ENCODE measurements around the gene NHSL1. TPM values are rescaled to one million over a fixed set of nuclear protein-coding genes. Genes with fewer than 3 reads are reported as not detected.

Gene NHSL1
- total RNA-seq, 6 experiments from 2014 or later: 19.8 to 54.2 (median 28.5) TPM

DNA sequence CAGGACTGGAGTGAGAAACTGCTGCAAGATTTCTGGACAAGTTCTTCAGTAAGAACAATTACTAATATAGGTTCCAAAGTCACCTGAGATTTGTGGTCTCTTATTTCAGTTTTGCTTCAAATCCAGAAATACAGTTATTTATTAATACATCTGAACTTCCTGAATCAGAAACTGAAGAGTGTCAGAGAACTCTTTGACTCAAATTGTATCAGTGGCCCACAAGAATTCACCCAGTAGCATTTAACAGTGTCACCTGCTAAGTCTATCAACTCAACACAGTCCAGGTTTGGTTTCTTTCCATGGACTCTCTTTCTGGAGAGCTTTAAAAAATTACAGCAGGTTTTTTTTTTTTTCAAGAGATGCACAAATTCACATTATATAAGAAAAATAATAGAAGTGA, 18.8 kb upstream of the NHSL1 start:
- intact Hi-C loops (cut with DNase I): loop anchor here in 1 of 2 donors (10.0 kb wide), 1 partner anchor 83 kb away; no protein-coding TSS in a partner anchor
- Histone ChIP-seq H3K4me3 (no peak overlapping the region), H3K27me3 (no peaks in the 10 kb centered on the region), H3K27ac (no peak overlapping the region), H3K4me1 (peaks cover 0 to 10% (median 4%) of the 10 kb centered on the region in 4 donors), H3K36me3 (no peaks in the 10 kb centered on the region), H3K9me3 (no peaks in the 10 kb centered on the region)
- no peak for TF ChIP-seq POLR2A (IDR thresholded peaks at IDR 0.05)
- TF ChIP-seq, protein P1, sequence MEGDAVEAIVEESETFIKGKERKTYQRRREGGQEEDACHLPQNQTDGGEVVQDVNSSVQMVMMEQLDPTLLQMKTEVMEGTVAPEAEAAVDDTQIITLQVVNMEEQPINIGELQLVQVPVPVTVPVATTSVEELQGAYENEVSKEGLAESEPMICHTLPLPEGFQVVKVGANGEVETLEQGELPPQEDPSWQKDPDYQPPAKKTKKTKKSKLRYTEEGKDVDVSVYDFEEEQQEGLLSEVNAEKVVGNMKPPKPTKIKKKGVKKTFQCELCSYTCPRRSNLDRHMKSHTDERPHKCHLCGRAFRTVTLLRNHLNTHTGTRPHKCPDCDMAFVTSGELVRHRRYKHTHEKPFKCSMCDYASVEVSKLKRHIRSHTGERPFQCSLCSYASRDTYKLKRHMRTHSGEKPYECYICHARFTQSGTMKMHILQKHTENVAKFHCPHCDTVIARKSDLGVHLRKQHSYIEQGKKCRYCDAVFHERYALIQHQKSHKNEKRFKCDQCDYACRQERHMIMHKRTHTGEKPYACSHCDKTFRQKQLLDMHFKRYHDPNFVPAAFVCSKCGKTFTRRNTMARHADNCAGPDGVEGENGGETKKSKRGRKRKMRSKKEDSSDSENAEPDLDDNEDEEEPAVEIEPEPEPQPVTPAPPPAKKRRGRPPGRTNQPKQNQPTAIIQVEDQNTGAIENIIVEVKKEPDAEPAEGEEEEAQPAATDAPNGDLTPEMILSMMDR (IDR thresholded peaks at IDR 0.05): no peak
- ATAC-seq (no peak), DNase-seq (no peak)

DNA sequence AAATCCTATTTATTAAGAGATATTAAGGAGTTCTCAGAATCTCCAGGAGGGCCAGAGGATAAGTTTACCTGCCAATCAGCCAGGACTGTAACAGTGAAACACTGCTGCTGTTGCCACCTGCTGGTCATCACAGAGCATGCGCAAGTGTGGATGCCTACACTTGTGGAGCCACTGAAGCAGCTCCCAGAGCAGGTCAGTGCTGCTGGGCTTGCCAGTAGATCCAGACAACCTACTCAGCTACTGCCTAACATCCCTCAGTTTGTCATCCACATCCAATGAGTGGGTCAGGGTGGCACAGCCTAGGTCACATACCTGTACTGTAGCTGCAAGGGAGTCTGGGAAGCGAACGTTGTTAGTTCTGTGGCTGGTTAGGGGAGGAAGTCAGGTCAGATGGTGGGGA, 18.3 kb upstream of the NHSL1 start:
- intact Hi-C loops (cut with DNase I): loop anchor here in 1 of 2 donors (10.0 kb wide), 1 partner anchor 83 kb away; no protein-coding TSS in a partner anchor
- no peak overlapping the region for H3K4me3 ChIP-seq
- ATAC-seq: peak; percentile 64 to 90 (median 80)
- WGBS (ENCODE audit: insufficient coverage, low coverage, low lambda C conversion rate, missing lambda C conversion rate): 83% methylated on average over 2 of the region's 3 CpGs
- H3K27ac ChIP-seq: no peak overlapping the region
- DNase-seq: peak in 1 of 3 donors; percentile 65
- TF ChIP-seq, protein P1 (IDR thresholded peaks at IDR 0.05): peak; percentile 49 to 67 (median 56)
- no peak for TF ChIP-seq POLR2A (IDR thresholded peaks at IDR 0.05)
- peaks cover 0 to 7% (median 3%) of the 10 kb centered on the region in 4 donors for H3K4me1 ChIP-seq
- H3K9me3 ChIP-seq: no peaks in the 10 kb centered on the region
- H3K36me3 ChIP-seq: no peaks in the 10 kb centered on the region
- no peaks in the 10 kb centered on the region for H3K27me3 ChIP-seq

DNA sequence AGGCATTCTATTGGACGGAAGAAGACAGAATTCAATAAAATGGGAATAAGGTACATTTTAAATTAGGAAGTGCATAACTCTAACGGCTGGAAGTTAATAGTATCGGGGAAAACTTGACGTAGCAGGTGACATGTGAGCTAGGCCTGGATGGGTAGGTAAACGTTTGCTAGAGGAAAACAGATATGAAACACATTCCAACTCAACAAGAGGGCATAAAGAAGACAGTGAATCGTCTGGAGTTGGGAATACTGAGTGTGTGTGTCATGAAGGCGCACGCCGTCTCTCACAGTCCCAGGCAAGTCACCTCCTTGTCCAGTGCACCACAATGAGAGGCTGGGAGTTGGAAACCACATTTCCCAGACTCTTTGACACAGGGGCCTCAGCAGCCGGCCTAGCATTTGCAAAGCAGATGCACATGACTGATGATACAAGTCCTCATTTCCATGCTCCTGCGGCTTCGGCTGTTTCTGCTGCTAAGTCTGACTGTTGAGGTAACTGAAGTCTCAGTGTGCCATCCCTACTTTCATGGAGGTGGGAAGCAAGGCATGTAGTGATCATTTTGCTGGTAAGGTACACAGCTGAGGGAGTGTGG, 16.5 kb upstream of the NHSL1 start:
- TF ChIP-seq, protein P1 (IDR thresholded peaks at IDR 0.05): no peak
- intact Hi-C loops (cut with DNase I): loop anchor here in 1 of 2 donors (10.0 kb wide), 1 partner anchor 81 kb away; no protein-coding TSS in a partner anchor
- 58% methylated on average over 6 of the region's 12 CpGs for WGBS (ENCODE audit: insufficient coverage, low coverage, low lambda C conversion rate, missing lambda C conversion rate)
- Histone ChIP-seq H3K36me3 (no peaks in the 10 kb centered on the region), H3K27me3 (no peaks in the 10 kb centered on the region), H3K27ac (no peak overlapping the region), H3K9me3 (no peaks in the 10 kb centered on the region), H3K4me3 (no peak overlapping the region), H3K4me1 (no peaks in the 10 kb centered on the region)
- DNase-seq (no peak), ATAC-seq (no peak)

DNA sequence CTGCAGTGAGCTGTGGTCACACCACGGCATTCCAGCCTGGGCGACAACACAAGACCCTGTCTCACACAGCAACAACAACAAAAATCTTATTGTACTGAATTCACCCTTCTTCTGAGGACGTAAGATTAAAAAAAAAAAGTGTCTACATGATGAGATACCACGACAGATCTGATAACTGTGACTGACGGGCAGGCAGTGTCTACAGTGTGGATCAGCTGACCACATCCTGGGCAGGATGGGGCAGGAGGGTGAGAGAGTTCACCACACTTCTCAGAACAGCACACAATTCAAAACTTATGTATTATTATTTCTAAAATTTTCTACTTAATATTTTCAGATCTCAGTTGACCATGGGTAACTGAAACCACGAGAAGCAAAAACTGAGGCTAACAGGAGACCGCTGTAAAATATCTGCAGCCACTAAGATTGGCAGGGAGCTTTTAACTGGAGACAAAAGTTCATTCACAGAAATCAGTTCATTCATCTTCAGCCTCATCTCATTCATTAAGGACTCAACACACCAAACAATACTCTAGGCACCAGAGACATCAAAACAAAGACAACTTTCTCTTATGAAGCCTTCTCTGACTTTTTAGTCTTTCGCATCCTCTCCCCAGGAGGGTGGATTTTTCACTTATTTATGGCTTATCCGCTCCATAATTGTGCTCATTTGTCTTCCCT, 15.7 kb upstream of the NHSL1 start:
- intact Hi-C loops (cut with DNase I): loop anchor here in 1 of 2 donors (10.0 kb wide), 1 partner anchor 80 kb away; no protein-coding TSS in a partner anchor

More for the DNA sequence above, 15.7 kb upstream of the NHSL1 start:
- no peaks in the 10 kb centered on the region for H3K36me3 ChIP-seq
- no peaks in the 10 kb centered on the region for H3K9me3 ChIP-seq
- no peak overlapping the region for H3K27ac ChIP-seq
- WGBS (ENCODE audit: insufficient coverage, low coverage, low lambda C conversion rate, missing lambda C conversion rate): 71% methylated on average over 9 of the region's 9 CpGs
- no peak for DNase-seq
- H3K4me3 ChIP-seq: no peak overlapping the region
- peak in 3 of 4 donors; percentile 37 to 54 (median 51) for ATAC-seq
- H3K27me3 ChIP-seq: no peaks in the 10 kb centered on the region
- TF ChIP-seq POLR2A (IDR thresholded peaks at IDR 0.05): no peak
- TF ChIP-seq, protein P1 (IDR thresholded peaks at IDR 0.05): no peak
- H3K4me1 ChIP-seq: no peaks in the 10 kb centered on the region

All from right lobe of liver (tissue), 6 donors.